ENCODE measurements around the gene TES.

The TES gene

DNA sequence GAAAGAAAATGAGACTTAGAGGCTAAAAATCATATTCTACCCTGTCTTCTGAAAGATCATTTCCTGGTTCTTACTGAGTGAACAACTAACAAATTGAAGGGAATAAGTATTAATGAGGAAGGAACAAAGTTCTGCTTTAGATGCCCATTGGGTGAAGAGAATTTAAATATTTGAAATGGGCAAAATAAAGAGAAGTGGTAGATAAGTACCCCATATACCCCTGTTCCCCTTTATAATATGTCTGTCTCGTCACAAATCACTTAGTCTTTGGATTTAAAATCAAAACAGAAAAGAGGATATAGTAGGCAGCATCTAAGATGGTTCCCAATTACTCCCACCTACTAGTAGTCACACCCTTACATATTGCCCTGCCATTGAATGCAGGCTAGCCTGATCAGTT is 13.2 kb downstream of the TES start:
- TF ChIP-seq, protein P1, sequence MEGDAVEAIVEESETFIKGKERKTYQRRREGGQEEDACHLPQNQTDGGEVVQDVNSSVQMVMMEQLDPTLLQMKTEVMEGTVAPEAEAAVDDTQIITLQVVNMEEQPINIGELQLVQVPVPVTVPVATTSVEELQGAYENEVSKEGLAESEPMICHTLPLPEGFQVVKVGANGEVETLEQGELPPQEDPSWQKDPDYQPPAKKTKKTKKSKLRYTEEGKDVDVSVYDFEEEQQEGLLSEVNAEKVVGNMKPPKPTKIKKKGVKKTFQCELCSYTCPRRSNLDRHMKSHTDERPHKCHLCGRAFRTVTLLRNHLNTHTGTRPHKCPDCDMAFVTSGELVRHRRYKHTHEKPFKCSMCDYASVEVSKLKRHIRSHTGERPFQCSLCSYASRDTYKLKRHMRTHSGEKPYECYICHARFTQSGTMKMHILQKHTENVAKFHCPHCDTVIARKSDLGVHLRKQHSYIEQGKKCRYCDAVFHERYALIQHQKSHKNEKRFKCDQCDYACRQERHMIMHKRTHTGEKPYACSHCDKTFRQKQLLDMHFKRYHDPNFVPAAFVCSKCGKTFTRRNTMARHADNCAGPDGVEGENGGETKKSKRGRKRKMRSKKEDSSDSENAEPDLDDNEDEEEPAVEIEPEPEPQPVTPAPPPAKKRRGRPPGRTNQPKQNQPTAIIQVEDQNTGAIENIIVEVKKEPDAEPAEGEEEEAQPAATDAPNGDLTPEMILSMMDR (IDR thresholded peaks at IDR 0.05; ENCODE audit: poor library complexity, severe bottlenecking), result no peak
- peaks cover 53% of the 10 kb centered on the region for H3K4me1 ChIP-seq (ENCODE audit: insufficient read depth, poor library complexity, severe bottlenecking)
- H3K4me3 ChIP-seq (ENCODE audit: severe bottlenecking), result no peak overlapping the region
- H3K27me3 ChIP-seq (ENCODE audit: insufficient read depth, poor library complexity, severe bottlenecking), result no peaks in the 10 kb centered on the region
- no peak overlapping the region for H3K27ac ChIP-seq (ENCODE audit: poor library complexity, severe bottlenecking)
- ATAC-seq (ENCODE audit: low read depth) (no peak), DNase-seq (ENCODE audit: low spot score) (no peak)
- H3K36me3 ChIP-seq (ENCODE audit: low read depth), result peaks cover 16% of the 10 kb centered on the region
- H3K9me3 ChIP-seq (ENCODE audit: severe bottlenecking), result no peaks in the 10 kb centered on the region

DNA sequence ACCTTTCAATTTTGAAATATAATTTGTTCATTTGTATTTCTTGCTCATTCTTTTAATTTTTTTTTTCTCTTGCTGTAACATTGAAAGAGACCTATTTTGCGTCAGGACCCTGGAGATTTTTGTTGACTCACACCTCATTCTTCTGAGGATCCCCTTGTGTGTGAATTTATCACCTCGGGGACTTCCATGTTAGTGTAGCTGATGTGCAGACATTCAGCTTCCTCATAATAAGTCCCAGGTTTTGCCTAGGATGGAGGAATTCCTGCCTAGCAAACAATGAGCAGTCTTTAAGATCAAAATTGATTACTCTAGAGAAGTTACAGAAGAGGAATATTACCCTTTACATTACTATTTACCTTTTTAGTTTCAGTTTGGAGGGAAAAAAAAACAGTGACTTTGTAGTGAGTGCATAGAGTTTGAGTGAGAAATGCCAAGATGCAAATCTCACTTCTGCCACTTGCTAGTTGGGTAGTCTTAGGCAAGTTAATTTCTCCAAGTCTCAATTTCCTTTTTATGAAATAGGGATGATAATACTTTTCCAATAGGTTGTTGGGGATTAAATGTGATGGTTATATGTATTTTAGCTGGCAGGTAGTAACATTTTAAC is 14.3 kb downstream of the TES start:
- peaks cover 56% of the 10 kb centered on the region for H3K4me1 ChIP-seq (ENCODE audit: insufficient read depth, poor library complexity, severe bottlenecking)
- ATAC-seq (ENCODE audit: low read depth), result no peak
- no peak overlapping the region for H3K4me3 ChIP-seq (ENCODE audit: severe bottlenecking)

DNA sequence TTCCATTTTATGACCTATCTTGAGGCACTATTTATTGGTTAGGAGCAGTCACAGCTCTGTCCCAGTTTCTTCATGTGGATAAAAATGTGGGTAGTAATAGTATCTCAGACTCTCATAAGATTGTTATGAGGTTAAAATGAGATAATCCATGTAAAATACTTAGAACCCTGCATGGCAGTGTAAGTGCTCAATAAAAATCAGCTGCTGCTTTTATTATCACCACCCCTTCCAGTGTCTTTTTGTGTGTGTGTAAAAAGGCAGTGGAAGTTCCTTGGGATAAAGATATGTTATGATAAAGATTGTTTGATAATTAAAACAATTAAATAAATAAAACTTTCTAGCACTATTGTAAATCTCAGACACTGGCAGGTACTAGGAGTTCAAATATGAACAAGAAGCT is 15.5 kb downstream of the TES start:
- peaks cover 10% of the 10 kb centered on the region for H3K36me3 ChIP-seq (ENCODE audit: low read depth)
- TF ChIP-seq, protein P1 (IDR thresholded peaks at IDR 0.05; ENCODE audit: poor library complexity, severe bottlenecking), result no peak
- no peak for DNase-seq (ENCODE audit: low spot score)
- no peaks in the 10 kb centered on the region for H3K27me3 ChIP-seq (ENCODE audit: insufficient read depth, poor library complexity, severe bottlenecking)
- ATAC-seq (ENCODE audit: low read depth), result no peak
- H3K9me3 ChIP-seq (ENCODE audit: severe bottlenecking), result no peaks in the 10 kb centered on the region
- peaks cover 68% of the 10 kb centered on the region for H3K4me1 ChIP-seq (ENCODE audit: insufficient read depth, poor library complexity, severe bottlenecking)
- no peak overlapping the region for H3K4me3 ChIP-seq (ENCODE audit: severe bottlenecking)
- H3K27ac ChIP-seq (ENCODE audit: poor library complexity, severe bottlenecking), result peak overlapping the region; percentile 73

More for the DNA sequence above, 14.3 kb downstream of the TES start:
- peaks cover 10% of the 10 kb centered on the region for H3K36me3 ChIP-seq (ENCODE audit: low read depth)
- TF ChIP-seq, protein P1 (IDR thresholded peaks at IDR 0.05; ENCODE audit: poor library complexity, severe bottlenecking), result no peak
- H3K27me3 ChIP-seq (ENCODE audit: insufficient read depth, poor library complexity, severe bottlenecking), result no peaks in the 10 kb centered on the region
- H3K9me3 ChIP-seq (ENCODE audit: severe bottlenecking), result no peaks in the 10 kb centered on the region
- peak overlapping the region; percentile 73 for H3K27ac ChIP-seq (ENCODE audit: poor library complexity, severe bottlenecking)
- no peak for DNase-seq (ENCODE audit: low spot score)

DNA sequence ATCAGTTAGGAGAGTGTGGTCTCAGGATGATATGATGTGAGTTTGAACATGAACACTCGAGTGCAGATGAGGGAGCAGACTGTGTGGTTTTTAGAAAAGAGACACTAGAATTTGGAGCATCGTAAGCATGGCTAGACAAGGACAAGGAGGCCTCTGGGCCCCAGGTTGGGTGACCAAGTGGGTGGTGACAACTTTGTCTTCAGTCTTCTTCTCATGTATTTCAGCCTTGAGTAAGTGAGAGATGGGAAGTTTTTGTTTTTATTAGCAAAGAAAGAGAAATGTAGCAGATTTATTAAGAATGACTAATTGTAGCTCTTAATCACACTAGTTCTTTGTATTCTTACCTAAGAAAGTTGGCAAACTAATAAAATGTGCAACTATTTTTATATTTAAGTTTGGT is 16.3 kb downstream of the TES start:
- TF ChIP-seq, protein P1 (IDR thresholded peaks at IDR 0.05; ENCODE audit: poor library complexity, severe bottlenecking), result no peak
- DNase-seq (ENCODE audit: low spot score), result no peak

DNA sequence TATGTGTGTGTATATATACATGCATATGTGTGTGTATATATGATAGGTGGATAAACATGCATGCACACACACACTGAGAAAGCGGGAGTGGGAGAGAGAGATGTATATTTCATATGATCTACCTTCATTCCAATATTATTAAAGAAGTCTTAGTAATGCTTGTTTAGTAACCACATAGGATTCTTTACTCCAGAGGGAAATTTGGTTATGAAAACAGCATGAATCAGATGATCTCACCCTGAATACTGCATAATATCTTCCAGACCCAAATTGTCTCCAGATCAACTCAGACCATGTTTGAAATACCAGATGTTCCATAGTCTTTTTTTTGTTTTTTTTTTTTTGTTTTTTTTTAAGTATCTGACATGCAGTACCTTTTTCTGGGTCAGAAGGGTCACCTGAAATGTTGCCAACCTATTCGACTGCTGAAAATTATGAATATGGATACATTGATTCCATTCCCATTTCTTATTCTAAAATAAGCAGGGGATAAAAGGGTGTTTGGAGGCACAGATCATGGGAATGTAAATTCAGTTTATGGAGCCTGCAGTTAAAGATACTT is 17.4 kb downstream of the TES start:
- no peak for DNase-seq (ENCODE audit: low spot score)
- H3K4me1 ChIP-seq (ENCODE audit: insufficient read depth, poor library complexity, severe bottlenecking), result peaks cover 77% of the 10 kb centered on the region

More for the DNA sequence above, 16.3 kb downstream of the TES start:
- Histone ChIP-seq H3K4me3 (ENCODE audit: severe bottlenecking) (no peak overlapping the region), H3K27me3 (ENCODE audit: insufficient read depth, poor library complexity, severe bottlenecking) (no peaks in the 10 kb centered on the region), H3K36me3 (ENCODE audit: low read depth) (peaks cover 7% of the 10 kb centered on the region), H3K9me3 (ENCODE audit: severe bottlenecking) (no peaks in the 10 kb centered on the region), H3K27ac (ENCODE audit: poor library complexity, severe bottlenecking) (peak overlapping the region; percentile 73), H3K4me1 (ENCODE audit: insufficient read depth, poor library complexity, severe bottlenecking) (peaks cover 76% of the 10 kb centered on the region)
- ATAC-seq (ENCODE audit: low read depth), result peak; percentile 2; the same call in 1 of the 3 replicates

More for the DNA sequence above, 17.4 kb downstream of the TES start:
- peaks cover 11% of the 10 kb centered on the region for H3K36me3 ChIP-seq (ENCODE audit: low read depth)
- H3K27ac ChIP-seq (ENCODE audit: poor library complexity, severe bottlenecking), result peak overlapping the region; percentile 73
- no peak overlapping the region for H3K4me3 ChIP-seq (ENCODE audit: severe bottlenecking)
- TF ChIP-seq, protein P1 (IDR thresholded peaks at IDR 0.05; ENCODE audit: poor library complexity, severe bottlenecking), result no peak
- no peaks in the 10 kb centered on the region for H3K27me3 ChIP-seq (ENCODE audit: insufficient read depth, poor library complexity, severe bottlenecking)
- H3K9me3 ChIP-seq (ENCODE audit: severe bottlenecking), result no peaks in the 10 kb centered on the region
- ATAC-seq (ENCODE audit: low read depth), result peak; percentile 85

Data from RWPE2 (cell line).